NCI-H526 (cell line): ENCODE measurements around the gene GNAI3.
"Not testable (repeated sequence)": the region's sequence is repeated elsewhere in the genome, so short reads cannot be mapped to it uniquely, and the experiment has no call there.

Experiments used
- DNase-seq, 2 experiments: peaks; one replicate each; lab custom pipeline; 2025; lab: John Stamatoyannopoulos, UW

GNAI3 gene

GRCh38 chr1:109637446-109637845, 89.0 kb downstream of the GNAI3 start:
- no peak for DNase-seq

DNA sequence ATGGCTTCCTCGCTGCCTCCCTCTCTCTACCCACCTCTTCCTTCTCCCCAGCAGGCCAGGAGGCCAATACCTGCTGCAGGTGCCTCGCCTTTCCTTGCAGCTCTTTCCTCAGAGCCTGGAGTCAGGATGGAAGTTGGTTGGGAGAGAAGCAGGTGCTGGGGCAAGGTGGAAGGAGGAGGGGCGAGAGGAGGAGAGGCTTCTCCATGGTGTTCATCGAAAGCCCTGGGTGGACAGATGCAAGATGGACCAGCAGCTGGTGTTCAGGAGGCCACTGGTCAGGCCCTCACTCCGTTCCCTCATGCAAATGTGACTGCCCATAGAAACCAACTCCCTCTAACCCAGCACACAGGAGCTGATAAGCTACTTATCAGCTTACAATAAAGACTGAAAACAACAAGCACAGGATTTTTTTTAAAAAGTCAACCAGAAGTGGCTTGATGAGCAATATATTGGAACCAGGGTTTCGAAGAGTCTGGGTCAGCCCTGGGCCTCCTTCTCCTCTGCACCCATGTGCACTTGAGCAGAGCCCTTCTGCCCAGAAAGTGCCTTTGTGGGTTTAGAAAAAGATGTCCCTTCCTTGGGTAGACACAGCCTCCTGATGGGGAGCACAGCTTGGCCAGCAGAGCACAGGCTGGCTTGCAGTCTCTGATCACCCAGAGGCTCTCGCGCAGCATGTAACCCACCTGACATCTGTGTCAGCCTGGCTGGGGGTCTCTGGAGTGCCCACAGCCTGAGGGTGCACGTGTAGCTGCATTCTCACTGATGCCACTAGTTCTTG, 90.8 kb downstream of the GNAI3 start:
- no peak for DNase-seq

DNA sequence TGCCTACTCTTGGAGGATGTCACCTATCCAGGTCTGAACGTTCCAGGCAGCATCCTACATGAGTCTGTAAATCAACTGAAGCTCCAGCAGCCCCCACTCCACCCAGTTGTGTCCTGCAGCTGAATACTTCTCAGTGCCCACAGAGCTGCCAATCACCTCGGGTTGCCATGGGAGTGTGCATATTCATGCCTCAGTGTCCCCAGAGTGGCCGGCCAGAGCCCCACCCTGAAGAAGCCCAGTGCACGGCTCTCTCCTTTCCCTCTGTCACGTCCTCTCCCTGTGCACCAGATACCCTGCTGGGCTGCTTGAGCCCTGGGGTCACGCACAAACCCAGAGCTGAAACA, 91.4 kb downstream of the GNAI3 start:
- no peak for DNase-seq

DNA sequence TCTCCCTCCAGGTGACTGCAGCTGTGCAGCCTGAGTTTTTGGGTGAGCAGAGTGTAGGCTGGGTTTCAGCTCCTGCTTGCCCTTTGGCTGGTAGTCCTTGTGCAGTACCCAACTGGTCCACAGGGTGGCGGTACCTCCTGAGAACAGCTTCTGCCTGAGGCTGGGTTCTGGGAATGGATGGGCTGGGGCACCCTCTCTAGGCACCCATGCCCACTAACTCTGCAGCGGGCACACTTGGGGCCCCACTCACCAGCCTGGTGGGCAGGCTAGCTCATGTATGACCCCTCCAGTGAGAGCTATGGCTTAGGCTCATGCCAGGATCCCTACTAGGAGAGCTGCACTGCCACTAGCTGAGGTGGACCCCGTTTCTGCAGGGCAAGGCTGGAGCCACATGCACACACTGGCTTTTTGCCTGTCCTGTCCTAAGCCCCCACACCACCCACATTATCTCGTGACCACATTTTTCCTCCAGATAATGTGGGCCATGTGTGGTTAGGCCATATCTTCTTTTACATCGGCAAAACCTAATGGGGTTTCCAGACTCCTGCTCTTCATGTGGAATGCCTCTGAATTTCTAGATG, 92.0 kb downstream of the GNAI3 start:
- DNase-seq: peak; percentile 64 to 86

DNA sequence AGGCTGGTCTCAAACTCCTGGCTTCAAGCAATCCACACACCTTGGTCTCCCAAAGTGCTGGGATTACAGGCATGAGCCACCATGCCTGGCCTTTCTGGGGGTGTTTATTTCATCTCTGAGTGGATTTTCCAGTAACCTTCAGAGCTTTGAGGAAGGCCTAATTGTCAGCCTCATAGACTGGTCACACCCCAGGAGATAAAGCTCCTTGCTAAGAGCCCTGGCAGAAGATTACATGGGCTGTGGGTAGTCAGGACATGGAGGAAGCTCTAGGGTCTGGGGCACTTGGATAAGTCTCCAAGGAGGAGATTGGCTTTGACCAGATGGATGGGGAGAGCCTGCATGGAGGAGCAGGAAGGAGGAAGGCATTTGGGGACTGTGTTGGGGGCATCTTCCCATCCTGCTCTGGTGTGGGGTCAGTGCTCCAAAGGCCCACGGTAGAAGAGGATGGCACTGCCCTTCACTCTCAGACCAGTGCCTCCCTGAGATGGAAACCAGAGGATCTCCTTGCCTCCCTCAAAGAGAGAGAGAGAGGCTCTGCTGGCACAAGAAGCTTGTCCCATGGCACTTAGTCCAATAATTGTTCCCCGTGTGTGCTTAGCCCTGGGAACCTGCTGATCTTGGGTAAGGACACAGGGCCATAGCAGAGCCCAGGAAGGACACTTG, 92.8 kb downstream of the GNAI3 start:
- DNase-seq: no peak

GRCh38 chr1:109641861-109642260, 93.4 kb downstream of the GNAI3 start:
- no peak for DNase-seq

DNA sequence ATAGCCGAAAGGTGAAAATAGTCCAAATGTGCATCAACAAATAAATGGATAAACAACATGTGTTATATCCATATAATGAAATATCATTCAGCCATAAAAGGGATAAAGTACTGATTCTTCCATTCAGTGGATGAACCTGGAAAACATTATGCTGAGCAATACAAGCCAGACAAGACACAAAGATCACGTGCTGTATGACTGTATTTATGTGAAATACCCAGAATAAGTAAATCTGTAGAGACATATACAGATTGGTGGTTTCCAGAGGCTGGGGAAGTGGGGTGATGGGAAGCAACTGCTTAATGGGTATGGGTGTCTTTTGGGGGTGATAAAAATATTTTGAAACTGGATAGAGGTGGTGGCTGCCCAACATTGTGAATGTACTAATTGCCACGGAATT, 94.2 kb downstream of the GNAI3 start:
- no peak for DNase-seq

- peak; percentile 43 to 94 for DNase-seq
Observed at GRCh38 chr1:109643385-109644230, 95.2 kb downstream of the GNAI3 start.

DNA sequence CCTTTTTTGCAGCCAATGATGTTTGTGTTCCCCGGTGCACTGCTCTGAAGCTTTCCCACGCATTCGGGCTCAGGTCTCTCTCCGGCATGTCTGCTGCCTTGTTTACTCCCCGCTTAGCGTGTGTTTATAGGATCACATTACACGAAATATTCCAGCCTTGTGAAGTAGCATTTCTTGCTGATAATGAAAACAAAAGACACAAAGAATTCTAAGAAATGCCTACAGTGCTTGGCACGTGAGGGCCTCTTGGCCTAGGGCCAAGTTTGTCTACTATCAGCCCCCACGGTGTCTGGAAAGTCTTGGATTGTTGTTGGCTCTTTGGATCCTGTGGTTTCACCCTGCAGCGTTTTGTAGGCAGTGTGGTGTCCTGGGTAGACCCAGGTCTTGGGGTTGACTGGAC, 96.3 kb downstream of the GNAI3 start:
- DNase-seq: no peak

- DNase-seq: no peak
Observed at GRCh38 chr1:109649491-109649914, 101.1 kb downstream of the GNAI3 start.

DNA sequence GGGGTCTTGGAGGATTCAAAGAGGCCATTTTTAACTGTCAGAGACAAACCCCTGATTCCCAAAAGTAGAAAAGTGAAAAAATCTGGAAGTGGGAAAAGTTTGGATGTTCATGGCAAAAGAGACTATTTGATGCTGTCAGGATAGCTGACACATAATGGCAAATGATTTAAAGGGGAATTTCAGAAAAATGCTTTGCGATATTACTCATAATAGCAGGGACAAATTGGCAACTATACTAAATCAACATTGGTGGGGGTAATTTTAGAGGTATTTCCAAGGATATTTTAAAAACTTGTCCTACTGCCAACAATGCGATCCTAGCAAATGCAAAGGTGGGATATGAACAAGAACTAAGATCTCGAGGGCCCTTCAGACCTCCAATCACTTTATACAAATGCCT, 102.2 kb downstream of the GNAI3 start:
- DNase-seq: no peak

DNA sequence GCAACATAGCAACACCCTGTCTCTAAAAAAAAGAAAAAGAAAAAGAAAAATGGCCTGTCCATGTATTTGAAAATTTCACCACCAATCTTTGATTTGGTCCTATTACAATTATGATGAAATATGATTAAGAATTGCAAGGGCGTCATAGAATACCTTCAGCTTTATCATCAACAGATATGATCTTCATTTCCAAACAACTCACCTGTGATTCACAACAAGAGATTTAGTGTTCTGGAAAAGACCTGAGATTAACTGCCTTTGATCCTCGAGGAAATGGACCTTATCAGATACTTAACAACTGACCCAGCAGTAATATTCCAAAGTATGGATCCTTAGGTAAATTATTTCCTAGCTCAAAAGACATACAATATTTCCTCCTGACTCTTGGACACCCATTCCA, 104.0 kb downstream of the GNAI3 start:
- no peak for DNase-seq

DNA sequence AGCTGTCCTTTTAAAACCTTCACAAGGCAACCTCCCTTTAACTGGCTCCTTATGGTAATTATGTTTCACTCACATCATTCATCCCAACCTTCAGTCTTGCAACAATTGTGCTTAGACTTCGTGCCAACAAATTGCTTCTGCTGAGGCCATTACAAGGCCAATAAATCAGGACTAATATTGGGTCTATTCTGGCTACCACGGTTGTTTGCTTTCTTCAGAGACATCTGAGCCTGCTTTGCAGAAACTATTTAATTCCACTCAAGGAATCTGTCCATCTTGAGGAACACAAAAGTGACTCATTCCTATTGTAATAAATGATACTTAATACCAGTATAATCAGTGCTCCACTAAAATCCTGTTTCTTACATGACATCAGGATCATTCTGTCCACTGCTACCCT, 104.9 kb downstream of the GNAI3 start:
- no peak for DNase-seq

DNA sequence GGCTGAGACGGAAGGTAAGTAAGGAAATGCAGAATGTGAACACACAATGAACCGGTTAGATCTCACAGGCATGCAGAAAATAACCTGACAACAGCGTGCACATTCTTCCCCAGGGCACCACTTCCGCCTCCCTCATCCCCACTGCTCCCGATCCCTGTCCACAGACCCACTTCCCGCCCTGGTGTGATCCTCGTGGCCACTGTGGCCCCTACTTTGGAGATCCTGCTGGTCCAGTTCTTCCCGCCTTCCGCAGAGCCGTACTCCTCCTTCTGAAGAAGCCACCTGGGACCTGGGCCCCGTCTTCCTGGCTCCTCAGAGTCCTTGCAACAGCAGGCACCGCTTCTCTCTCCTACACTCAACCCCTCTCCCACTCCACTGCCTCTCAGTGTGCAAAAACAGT, 106.1 kb downstream of the GNAI3 start:
- DNase-seq: no peak

DNA sequence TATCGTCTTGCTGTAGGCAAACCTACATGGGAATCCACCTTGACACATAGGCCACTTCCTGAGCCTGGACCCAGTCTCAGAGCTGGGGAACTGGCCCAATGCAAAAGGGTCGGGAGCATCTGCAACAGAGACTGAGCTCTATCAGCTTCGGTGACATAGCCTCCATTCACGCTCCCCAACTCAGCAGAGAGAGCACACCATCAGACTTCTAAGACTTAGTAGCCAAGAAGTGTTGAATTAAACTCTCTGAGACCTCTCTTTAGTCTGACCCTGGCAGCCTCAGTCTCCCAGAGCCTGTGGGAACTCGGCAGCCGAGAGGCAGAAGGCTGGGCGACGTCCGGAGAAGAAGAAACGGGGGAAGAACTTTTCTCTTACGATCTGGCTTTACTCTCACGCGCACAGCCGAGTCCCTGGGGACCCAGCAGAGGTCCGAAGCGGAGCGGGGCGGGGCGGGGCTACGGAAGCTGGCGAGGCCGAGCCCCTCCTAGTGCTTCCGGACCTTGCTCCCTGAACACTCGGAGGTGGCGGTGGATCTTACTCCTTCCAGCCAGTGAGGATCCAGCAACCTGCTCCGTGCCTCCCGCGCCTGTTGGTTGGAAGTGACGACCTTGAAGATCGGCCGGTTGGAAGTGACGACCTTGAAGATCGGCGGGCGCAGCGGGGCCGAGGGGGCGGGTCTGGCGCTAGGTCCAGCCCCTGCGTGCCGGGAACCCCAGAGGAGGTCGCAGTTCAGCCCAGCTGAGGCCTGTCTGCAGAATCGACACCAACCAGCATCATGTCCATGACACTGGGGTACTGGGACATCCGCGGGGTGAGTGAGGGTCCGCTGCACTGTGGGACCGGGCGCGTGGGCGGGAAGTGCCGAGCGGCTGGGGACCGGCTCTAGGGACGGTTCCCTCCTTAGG, 107.5 kb downstream of the GNAI3 start, which contains the start of gene GSTM4:
GSTM4 (plus strand) TSS at position 485 of the 905 bp plus-strand sequence; CDS start at position 776, 291 bp downstream.
- peak; percentile 46 to 92 for DNase-seq

- DNase-seq: no peak
Observed at GRCh38 chr1:109657395-109657794, 109.0 kb downstream of the GNAI3 start.

DNA sequence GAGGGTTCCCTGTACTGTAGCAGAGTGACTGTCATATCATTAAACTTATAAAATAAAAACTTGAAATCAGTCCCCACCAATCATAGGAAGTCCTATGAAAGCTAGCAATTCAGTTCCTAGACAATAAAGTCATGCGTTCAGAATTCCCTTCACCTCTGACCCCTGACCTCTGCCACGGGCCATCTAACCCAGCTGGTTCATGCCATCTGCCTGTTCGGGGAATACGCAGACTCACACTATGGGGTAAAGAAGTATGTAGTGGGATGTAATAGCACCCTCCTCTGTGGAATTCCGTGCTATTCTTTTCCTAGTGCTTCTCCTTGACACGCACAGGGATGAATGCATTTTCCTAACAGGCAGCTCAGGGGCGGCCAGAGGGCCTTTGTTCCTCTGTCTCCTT, 109.6 kb downstream of the GNAI3 start:
- DNase-seq: no peak

GRCh38 chr1:109658533-109659042, 110.2 kb downstream of the GNAI3 start:
- no peak for DNase-seq

- DNase-seq: no peak
Observed at GRCh38 chr1:109659145-109659544, 110.7 kb downstream of the GNAI3 start.

DNA sequence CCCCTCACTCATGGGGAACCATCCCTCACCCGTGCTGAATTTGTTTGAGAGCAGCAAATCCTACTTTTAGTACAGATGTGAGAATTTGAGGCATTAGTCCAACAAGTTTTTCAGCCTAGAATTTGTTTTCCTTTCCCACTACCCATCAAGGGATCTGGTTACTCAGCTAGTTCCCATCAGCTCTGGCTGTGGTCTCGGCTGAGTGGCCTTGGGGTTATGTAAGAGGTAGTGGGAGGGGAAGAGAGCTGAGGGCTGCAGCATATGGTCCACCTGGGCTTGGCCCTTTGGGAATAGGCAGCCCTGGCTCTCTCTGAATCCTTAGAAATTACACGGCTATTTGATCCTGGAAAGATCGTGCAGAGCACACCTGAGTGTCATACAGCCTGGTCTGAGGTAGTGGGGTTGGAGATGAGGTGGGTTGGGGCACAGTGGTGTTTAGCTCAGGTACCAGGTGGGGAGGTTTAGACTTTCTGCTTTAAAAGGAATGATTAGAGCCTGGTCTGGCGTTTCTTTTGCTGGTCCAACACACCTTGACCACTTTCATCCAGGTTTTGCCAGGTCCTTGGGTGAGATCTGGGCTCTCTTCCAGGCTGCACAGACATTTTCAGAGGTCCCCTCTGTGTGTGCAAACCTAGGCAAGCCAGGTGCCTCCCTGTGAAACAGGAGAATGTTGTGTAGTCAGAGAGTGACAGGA, 111.7 kb downstream of the GNAI3 start:
- peak; percentile 70 to 94 for DNase-seq

- DNase-seq: not testable (repeated sequence)
Observed at GRCh38 chr1:109660691-109661026, 112.2 kb downstream of the GNAI3 start.
